Vagina (tissue), 2 donors: ENCODE results near the gene SCARB2.

Experiments used
- POLR2AphosphoS5 ChIP-seq, 2 donors: sonication (generic); formaldehyde crosslinking; IDR thresholded peaks; one replicate each; pipeline ENCODE4 v1.9.0; 2017; ENCODE audit warnings: antibody characterized with exemption in 2 of 2, mild to moderate bottlenecking in 2 of 2, low read depth in 1 of 2; ENCODE audit not compliant: insufficient read depth in 1 of 2
- TF ChIP-seq, protein P1 (sequence below), 3 experiments: fragments of 450-650 bp in 2 of 3; fragments of 200-600 bp in 1 of 3; sonication (generic) in 1 of 3; IDR thresholded peaks; one replicate each; pipeline ENCODE4 v1.5.1; 2017 to 2019; ENCODE audit warnings: antibody characterized with exemption in 3 of 3, mild to moderate bottlenecking in 2 of 3, moderate library complexity in 2 of 3

DNA sequence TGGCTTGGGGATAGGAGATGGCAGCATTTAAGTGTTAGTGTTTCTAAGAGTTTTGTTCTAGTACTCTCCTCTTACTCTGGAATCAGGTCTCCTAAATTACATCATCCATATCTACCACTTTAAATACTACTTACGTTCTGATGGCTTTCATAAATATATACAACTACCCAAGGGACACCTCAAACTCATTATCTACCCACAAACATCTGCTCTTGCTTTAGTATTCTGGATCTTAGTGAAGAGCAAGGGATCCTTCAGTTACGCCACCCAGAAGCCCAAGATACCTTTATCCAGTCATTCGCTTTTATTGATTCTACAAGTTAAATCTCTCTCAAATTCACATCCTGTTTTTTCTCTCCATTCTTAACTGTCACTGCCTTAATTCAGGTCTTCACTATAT lies 72.4 kb downstream of the SCARB2 start:
- TF ChIP-seq POLR2AphosphoS5 (IDR thresholded peaks at IDR 0.05; ENCODE audit: insufficient read depth in 1 of 2, low read depth in 1 of 2), result no peak
- TF ChIP-seq, protein P1, sequence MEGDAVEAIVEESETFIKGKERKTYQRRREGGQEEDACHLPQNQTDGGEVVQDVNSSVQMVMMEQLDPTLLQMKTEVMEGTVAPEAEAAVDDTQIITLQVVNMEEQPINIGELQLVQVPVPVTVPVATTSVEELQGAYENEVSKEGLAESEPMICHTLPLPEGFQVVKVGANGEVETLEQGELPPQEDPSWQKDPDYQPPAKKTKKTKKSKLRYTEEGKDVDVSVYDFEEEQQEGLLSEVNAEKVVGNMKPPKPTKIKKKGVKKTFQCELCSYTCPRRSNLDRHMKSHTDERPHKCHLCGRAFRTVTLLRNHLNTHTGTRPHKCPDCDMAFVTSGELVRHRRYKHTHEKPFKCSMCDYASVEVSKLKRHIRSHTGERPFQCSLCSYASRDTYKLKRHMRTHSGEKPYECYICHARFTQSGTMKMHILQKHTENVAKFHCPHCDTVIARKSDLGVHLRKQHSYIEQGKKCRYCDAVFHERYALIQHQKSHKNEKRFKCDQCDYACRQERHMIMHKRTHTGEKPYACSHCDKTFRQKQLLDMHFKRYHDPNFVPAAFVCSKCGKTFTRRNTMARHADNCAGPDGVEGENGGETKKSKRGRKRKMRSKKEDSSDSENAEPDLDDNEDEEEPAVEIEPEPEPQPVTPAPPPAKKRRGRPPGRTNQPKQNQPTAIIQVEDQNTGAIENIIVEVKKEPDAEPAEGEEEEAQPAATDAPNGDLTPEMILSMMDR (IDR thresholded peaks at IDR 0.05), result no peak
